HG02763 (cell line): ENCODE data around the gene LCK.
"Not testable (repeated sequence)": the region's sequence is repeated elsewhere in the genome, so short reads cannot be mapped to it uniquely, and the experiment has no call there.

Source experiments
- ATAC-seq: cut with Tn5 transposase; IDR thresholded peaks from one replicate; pipeline ENCODE4 v1.9.1; 2021; ENCODE audit warnings: mild to moderate bottlenecking, moderate library complexity; ENCODE audit not compliant: unreplicated experiment

Gene LCK

DNA sequence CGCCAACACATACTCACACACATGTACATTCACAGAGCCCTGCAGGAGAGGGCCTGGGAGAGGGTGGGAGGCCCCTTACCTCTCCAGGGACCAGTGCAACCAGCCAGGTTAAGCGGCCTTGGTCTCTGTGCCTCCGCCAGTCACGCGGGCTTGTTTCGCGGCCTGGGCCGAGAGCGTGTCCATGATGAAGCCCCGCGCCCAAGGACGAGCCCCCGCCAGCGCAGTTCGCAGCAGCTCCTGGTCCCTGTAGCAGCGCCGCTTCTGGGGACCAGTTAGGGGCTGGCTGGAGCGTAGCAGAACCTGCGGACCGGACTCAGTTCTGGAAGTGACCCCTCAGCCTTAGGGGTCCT, 11.3 kb upstream of the LCK start:
- ATAC-seq = no peak

DNA sequence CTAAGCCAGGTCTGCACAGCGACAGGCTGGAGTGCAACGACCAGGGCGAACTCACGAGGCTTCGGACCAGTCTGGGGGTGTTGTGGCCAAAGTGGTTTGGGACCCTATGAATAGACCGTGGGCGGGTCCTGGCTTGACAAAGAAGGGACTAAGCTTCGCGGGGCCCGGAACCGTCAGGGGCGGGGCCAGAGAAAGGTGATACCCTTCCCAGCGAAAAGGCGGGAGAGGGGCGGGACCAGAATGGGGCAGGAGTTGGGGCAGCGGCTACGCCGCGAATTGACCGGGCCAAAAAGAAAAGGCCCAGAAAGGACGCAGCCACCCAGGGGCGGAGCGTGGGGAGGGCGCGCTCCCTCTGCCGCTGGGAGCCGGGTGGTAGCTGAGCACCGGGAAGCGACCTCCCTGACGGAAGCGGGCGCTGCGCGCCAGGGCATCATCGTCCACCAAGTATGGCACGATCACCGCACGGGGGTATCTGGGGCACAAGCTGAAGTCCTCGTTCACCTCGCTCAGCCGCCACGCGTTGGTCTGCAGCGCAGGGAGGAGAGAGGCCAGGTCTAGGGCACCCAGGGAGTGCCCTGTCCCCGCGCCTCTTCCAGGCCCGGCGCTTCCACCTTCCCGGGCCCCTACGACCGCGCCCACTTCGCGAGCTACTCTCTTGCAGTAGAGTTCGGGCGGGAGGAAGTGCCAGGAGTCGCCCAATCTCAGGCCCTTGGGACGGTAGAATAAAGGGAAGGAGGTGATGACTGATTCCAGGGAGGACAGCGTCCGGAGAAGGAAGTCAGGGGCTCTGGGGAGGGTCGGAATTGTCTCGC, 10.7 kb upstream of the LCK start:
- no peak for ATAC-seq

DNA sequence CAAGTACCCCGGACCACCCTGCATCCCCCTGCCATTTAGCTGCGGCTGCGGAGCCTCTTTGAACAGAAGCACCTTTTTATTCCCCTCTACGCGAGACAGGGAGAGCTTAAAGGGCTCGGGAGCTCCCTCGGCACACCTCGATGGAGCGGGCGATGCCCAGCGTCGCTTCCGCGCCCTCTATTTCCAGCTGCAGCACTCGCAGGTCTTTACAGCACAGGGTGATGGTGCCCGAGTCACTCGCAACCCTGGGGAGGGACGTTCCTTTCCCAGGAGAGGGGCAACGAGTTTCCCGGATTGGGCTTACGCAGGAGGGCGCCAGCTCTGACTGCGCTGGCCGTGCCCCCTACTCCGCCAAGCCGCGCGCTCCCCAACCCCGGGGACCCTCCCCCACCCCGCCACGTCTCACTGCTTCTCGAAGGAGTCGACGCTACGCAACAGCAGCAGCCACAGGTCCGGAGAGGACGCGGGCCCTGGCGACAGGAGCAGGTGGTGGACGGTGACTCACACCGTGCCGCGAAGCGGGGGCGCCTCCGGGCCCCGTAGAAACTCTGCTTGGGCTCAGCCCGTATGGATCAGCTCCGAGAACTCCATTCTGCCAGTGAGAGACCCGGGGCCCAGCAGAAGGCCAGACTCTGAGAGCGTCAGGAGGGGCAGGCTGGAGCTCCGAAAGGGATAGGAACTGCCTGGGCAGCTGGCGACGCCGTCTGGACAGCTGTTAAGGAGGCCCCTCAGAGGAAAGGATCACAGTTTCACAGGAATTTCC, 9.9 kb upstream of the LCK start:
- ATAC-seq = no peak

DNA sequence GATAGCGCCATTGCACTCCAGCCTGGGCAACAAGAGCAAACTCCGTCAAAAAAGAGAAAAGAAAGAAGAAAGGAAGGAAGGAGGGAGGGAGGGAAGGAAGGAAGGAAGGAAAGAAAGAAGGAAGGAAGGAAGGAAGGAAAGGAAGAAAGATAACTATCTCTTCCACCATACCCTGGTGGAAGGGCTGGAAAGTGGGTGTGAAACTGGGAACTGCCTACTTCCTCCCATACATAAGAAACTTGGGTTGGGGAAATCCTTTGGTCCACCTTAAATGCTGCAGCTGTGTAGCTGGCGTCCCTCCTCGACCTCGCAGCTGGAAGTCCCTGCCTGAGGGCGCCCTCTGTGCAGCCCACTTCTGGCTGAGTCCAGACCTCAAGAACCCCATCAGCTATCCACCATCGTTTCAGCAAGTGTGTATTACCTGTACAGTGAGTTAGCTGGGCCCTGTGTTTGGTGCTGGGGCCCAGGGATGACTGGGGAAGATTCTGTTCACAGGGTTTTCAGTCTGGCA, 8.7 kb upstream of the LCK start:
- ATAC-seq = no peak

DNA sequence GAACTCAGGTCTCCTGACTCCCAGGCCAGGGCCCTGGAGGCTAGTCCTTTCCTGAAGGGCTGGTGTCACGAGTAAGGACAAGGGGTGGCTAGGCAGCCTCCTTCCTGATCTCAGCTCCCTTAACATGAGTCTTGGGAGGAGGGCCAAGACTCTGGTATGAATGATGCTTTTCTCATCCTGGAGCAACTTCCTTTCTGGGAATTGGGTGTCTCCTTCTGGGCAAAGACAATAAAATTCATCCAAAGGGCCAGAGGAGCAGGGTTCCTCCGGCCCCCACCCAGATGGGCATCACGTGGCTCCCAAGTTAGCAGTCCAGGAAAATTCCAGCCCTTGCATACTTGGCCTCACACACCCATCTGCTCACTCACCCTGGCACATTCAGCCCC, 4.2 kb upstream of the LCK start, which contains the start of gene FAM167B:
FAM167B (plus strand) TSS at position 335 of the 386 bp plus-strand sequence. CDS start 200 bp downstream, outside the sequence.
- ATAC-seq = no peak

DNA sequence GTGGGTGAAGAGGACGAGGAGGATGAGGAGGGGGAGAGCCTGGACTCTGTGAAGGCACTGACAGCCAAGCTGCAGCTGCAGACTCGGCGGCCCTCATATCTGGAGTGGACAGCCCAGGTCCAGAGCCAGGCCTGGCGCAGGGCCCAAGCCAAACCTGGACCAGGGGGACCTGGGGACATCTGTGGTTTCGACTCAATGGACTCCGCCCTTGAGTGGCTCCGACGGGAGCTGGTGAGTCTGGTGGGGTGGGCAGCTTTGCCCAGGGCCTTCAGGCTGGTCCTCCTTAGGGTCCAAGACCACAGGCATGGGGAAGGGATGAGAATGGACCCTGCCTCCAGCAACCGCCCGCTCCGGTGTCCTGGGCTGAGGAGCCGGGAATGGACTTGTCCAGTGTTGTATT, 3.6 kb upstream of the LCK start:
- no peak for ATAC-seq

DNA sequence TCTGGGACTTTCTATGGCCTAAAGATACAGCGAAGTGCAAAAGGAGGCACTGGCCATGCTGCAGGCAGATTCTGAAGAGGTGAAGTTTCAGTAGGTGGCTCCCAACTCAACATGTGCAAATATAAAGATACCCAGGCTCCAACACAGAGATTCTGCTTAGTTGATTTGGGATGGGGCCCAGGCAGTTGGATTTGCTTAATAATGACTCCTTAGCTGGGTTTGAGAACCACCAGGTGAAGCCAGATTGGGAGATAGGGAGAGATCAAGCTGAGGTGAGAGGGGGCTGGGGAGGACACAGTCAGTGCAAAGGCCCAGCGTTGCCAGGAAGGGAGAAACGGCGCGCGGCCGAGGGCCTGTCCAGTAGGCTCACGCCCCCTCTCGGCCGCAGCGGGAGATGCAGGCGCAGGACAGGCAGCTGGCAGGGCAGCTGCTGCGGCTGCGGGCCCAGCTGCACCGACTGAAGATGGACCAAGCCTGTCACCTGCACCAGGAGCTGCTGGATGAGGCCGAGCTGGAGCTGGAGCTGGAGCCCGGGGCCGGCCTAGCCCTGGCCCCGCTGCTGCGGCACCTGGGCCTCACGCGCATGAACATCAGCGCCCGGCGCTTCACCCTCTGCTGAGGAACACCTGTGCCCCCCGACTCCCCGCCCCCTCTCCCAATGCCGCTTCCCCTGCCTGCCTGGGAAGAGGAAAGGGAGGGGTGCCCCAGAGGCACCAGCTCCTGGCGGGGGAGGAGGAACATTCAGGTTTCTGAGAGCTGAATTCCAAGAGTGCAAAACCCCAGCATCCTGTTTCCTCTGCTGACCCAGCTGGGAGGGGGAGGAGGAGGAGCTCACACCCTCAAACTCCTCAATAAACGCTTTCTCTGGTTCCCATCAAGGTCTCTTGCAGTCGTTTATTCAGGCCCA, 2.8 kb upstream of the LCK start:
- ATAC-seq = no peak

DNA sequence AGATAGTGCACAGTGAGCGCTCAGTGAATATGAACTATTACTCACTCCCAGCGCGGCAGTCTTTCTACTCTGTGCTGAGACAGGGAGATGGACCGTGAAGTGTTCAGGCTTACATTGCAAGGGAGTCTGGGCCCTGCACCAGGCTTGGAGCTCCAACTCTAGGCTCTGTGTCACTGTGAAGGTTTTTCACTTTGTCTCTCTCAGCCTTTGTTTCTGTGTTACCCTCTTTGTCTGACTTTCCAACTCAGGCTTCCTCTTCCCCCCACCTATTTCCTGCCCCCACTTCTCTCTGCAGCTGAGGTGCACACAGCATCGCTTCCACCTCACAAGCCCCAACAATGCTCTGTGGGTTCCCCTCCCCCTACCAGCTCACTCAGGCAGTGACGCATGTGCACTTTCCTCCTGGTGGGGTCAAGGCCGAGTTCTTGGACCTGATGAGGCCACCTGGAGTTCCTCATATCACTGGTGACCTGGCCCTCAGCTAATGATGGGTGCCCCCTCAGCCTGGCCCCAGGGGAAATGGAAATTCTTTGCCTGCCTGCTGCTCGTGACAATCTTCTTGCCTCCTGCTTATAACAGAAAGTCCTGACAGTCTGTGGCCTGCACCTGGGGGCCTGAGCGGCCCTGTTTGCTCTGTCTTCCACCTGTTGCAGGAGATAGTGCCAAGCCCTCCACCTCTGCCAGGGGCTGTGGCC, 1.1 kb upstream of the LCK start:
- ATAC-seq = peak; percentile 62

DNA sequence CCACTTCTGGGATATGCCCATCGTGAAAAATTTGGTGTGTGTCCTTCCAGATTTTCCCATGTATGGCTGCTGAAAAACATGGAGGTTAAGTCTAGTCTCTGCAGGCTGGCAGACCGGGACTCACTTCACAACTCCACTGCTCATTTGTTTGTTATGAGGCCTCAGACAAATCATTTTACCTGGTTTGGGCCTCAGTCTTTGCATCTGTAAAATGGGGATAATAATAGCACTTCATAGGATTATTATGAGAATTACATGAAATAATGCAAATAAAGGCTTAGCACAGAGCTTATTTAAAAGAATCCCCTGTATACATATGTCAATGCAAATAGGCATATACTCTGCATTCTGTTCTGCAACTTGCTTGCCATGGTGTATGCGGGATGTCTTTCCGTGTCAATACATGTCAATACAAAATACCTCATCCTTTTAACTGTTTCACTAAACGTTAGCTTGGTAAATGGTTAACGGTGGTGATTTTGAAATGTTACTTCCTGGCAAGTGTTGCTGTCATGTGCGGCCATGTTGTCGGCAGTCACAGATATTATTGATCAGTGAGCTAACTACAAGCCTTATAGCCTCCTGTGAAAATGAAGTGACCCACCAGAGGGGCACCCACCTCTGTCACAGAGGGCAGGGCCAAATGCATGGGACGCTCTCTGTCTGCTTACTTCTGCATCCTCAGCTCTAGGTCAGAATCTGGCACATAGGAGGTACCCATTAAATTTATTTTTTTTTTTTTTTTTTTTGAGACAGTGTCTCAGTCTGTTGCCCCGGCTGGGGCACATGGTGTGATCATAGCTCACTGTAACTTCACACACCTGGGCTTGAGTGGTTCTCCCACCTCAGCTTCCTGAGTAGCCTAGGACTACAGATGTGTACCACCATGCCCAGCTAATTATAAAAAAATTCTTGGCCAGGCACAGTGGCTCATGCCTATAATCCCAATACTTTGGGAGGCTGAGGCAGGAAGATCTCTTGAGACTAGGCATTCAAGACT, 4.3 kb downstream of the LCK start:
- no peak for ATAC-seq

DNA sequence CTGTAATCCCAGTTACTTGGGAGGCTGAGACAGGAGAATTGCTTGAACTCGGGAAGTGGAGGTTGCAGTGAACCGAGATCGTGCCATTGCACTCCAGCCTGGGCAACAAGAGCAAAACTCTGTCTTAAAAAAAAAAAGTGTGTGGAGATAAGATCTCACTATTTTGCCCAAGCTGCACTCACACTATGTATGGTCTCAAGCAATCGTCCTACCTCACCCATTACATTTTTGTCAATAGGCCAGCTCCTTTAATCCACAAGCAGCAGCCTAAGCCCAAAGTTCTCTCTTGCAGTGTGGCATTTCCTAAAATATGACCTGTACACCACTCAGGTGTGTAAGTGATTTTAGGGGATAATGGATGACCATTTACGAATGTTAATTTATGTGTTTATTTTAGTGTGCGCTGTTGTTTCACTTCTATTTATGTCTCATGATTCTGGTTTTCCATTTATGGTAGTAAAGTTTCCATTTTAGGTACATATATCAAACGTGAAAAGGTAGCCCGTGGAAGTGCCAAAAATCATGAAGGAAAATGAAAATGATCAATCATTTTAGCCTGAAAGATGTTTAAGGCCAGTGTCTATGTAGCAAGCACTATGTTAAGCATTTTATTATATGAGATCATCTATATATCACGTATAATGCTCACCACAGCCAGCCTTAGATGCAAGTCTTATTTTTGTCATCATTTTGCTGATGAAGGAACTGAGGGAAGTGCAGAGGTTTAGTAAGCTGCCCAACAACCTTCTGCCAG, 5.6 kb downstream of the LCK start:
- ATAC-seq = no peak

DNA sequence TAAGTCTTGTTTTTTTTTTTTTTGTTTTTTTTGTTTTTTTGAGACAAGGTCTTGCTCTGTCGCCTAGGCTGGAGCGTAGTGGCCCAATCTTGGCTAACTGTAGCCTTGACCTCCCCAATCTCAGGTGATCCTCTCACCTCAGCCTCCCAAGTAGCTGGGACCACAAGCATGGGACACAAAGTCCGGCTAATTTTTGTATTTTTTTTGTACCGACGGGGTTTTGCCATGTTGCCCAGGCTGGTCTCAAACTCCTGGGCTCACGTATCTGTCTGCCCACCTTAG, 6.1 kb downstream of the LCK start:
- no peak for ATAC-seq

DNA sequence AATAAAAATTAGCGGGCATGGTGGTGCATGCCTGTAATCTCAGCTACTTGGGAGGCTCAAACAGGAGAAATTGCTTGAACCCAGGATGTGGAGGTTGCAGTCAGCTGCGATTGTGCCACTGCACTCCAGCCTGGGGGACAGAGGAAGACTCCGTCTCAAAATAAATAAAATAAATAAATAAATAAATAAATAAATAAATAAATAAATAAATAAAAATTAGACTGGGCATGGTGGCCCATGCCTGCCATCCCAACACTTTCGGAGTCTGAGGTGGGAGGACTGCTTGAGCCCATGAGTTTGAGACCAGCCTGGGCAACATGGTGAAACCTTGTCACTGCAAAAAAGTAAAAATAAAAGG, 12.2 kb downstream of the LCK start:
- ATAC-seq = not testable (repeated sequence)

DNA sequence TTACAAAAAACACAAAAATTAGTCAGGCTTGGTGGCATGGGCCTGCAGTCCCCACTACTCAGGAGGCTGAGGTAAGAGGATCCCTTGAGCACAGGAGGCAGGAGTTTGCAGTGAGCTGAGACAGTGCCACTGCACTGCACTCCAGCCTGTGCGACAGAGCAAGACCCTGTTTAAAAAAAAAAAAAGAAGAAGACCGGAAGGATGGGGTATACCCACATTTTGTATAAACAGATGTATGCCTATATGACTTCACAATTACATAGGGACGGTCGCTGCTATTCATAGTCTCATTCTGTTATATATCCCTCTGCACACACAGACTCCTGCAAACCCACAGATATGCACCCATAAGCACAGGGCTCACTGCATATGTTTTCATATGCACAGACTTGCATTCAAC, 12.7 kb downstream of the LCK start:
- ATAC-seq = no peak

DNA sequence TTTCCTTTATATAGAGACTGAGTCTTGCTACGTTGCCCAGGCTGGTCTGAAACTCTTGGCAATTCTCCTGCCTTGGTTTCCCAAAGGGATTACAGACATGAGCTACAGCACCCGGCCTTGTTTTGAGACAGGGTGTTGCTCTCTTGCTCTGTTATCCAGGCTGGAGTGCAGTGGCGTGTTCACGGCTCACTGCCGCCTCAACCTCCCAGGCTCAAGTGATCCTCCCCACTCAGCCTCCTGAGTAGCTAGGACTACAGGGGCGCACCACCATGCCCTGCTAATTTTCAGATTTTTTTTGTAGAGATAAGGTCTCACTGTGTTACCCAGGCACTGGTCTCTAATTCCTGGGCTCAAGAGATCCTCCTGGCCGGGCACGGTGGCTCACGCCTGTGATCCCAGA, 14.8 kb downstream of the LCK start:
- no peak for ATAC-seq

DNA sequence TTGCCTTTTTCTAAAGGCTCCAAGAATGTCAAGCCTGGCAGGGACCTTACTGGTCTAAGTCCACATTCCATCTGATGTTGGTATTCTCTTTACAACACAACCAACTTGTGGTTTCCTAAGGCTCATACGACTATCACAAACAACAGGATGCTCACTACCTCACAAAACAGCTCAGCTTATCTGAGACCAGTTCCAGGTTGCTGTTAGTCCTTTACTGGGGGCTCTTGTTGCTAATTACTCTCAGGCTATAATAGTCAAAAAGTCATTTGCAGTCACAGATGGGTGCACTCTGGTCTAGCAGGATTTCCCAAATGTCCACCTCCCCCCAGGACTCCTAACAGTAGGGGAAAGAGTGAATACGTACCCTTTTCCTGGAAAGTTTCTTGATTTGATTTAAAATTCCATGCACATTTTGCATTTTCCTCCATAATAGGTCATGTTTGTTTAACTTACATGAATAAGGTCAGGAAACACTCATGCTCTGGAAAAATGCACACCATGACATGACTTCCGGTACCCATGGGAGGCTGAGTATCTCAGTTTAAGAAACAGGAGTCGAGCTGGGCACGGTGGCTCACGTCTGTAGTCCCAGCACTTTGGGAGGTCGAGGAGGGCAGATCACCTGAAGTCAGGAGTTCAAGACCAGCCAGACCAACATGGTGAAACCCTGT, 16.0 kb downstream of the LCK start:
- ATAC-seq = no peak

DNA sequence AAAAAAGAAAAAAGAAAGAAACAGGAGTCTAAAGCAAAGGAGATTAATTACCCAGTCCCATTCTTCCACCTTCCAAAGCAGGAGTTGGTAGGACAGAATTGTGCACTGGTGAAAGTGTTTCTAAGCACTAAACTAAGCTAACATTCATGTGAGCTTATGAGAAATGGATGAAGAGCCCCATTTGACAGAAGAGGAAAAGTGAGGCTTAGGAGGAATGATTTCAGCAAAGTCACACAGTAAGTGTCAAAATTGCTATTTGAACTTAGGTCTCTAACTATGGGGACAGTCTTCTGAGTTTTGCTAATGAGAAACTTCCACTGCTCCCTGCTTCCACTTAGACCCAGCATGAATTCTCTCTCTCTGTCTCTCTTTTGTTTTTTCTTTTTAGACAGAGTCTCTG, 18.7 kb downstream of the LCK start:
- ATAC-seq = no peak

DNA sequence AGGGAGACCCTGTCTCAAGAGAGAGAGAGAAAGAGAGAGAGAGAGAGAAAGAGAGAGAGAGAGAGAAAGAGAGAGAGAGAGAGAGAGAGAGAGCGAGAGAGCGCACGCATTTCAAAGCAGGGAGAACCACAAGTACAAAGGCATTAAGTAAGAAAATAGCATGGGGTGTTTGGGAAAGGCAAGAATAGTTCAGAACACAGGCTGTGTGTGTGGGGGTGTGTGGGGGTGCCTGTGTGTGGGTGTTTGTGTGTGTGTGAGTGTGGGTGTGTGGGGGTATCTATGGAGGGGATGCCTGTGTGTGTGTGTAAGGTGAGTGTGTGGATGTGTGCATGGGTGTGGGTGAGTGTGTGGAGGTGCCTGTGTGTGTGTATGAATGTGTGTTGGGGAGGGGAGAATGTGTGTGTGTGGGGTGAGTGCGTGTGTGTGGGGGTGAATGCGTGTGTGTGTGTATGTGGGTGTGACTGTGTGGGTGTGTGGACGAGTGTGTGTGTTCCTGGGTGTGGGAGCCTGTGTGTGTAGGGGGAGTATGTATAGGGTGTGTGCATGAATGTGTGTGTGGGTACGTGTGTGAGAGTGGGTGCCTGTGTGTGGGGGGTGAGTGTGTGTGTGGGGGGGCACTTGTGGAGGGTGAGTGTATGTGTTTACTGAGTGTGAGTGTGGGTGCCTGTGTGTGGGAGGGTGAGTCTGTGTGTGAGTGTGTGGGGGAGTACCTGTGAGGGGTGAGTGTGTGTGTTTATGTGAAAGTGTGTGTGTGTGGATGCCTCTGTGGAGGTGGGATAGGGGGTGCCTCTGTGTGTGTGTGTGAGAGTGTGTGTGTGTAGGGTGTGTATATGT, 21.7 kb downstream of the LCK start:
- no peak for ATAC-seq
